GM12801 (cell line): ENCODE measurements around the gene CDIPT.

Experiments
- TF ChIP-seq, protein P1 (sequence below): IDR thresholded peaks from one replicate; pipeline ENCODE4 v1.5.1; 2011; ENCODE audit warnings: control low read depth; ENCODE audit not compliant: insufficient read length; ENCODE audit errors: extremely low read depth

The CDIPT gene, protein sequence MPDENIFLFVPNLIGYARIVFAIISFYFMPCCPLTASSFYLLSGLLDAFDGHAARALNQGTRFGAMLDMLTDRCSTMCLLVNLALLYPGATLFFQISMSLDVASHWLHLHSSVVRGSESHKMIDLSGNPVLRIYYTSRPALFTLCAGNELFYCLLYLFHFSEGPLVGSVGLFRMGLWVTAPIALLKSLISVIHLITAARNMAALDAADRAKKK

DNA sequence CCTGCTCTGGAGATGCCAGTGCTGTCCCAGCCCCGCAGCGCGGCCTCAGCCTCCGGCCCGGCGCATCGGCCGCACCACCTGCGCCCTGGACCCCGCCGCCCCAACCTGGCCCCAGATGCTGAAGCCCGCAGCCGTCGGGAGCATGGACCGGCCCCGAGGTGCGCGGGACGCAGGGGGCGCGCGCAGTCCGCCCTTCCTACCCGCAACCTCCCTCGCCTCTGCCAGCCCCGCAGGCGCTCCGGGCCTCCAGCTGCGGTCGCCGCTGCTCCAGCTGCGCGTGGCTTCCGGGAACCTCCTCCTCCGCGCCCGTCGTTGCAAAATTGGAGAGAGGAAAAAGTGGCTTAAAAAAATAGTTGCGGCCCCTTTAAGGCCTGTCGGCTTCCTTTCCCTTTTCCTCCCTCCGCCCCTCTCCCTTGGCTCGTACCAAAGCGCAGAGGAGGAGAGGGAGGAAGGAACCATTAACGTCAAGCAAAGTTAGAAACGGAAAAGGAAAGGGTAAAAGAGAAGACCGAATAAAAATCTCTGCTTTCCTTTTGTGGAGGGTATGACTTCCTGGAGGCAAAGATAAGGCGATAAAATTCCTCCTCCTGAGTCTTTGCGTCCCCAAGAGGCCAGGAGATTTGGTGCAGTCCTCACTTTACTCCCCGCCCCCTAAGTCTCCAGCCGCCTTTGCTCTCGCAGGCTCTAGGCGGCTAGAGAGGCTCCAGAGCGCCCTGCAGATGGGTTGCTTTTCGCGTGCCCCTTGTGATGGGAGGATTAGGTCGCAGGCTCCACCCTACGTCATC is at the start of gene CDIPT:
CDIPT (minus strand) TSS at position 343 of the 785 bp plus-strand sequence. CDS start 369 bp downstream, outside the sequence.
- TF ChIP-seq, protein P1, sequence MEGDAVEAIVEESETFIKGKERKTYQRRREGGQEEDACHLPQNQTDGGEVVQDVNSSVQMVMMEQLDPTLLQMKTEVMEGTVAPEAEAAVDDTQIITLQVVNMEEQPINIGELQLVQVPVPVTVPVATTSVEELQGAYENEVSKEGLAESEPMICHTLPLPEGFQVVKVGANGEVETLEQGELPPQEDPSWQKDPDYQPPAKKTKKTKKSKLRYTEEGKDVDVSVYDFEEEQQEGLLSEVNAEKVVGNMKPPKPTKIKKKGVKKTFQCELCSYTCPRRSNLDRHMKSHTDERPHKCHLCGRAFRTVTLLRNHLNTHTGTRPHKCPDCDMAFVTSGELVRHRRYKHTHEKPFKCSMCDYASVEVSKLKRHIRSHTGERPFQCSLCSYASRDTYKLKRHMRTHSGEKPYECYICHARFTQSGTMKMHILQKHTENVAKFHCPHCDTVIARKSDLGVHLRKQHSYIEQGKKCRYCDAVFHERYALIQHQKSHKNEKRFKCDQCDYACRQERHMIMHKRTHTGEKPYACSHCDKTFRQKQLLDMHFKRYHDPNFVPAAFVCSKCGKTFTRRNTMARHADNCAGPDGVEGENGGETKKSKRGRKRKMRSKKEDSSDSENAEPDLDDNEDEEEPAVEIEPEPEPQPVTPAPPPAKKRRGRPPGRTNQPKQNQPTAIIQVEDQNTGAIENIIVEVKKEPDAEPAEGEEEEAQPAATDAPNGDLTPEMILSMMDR, result peak; percentile 62

DNA sequence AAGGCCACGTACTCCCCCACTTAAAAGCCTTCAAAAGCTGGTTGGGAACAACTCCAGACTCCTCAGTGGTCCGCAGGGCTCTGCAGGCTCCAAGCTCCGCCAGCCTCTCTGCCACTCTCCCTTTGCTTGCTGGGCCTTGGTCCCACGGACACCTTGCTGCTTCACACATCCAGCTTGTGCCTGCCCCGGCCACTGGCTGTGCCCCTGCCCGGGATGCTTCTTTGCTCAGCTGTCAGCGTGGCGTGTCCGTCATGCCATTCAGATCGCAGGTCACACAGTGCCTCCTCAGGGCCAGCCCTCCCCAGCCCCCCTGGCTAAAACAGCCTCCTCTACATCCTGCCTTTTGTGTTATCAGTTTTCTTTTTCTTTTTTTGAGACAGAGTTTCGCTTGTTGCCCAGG is 49.1 kb upstream of the CDIPT start:
- TF ChIP-seq, protein P1, result no peak

- TF ChIP-seq, protein P1, result no peak
Measured at GRCh38 chr16:29911676-29912010, 48.6 kb upstream of the CDIPT start.

- TF ChIP-seq, protein P1, result no peak
Measured at GRCh38 chr16:29910819-29911675, 48.0 kb upstream of the CDIPT start.

DNA sequence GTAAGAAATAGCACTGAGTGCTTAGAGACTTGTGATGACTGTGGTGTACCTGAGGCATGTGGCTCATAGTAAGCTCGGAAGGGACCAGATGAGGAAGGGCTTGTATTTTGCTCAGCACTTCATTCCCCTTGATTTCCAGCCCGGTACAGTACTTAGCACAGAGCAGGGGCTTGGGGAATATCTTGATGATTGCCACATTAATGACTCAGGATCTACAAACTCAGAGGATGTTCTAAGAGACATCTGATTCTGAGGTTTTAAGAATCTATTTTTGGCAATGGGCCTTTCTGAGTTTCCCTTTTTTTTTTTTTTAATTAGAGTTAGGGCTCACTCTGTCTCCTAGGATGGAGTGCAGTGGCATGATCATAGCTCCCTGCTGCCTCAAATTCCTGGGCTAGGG is 46.4 kb upstream of the CDIPT start:
- TF ChIP-seq, protein P1, result no peak

GRCh38 chr16:29908719-29909220 is 45.7 kb upstream of the CDIPT start:
- TF ChIP-seq, protein P1, result no peak

GRCh38 chr16:29907973-29908372 is 44.9 kb upstream of the CDIPT start:
- TF ChIP-seq, protein P1, result no peak
